ENCODE measurements around the gene UNC5B. TPM values are rescaled to one million over a fixed set of nuclear protein-coding genes. Genes with fewer than 3 reads are reported as not detected.

Gene UNC5B
- polyA plus RNA-seq, 1 donor (not counting 4 experiments of a cell fraction or from before 2014, with no cell fraction given): 1.1 TPM

- no peaks in the 10 kb centered on the region for H3K9me1 ChIP-seq (ENCODE audit: control insufficient read depth, extremely low read depth, insufficient read depth, low read length)
- H3K4me3 ChIP-seq (ENCODE audit: control insufficient read depth in 2 of 3, extremely low read depth in 1 of 3, insufficient read depth in 2 of 3, low read depth in 1 of 3, low read length in 3 of 3): no peak overlapping the region
- DNase-seq (ENCODE audit: low read depth, low spot score) (no peak), FAIRE-seq (no peak)
- no peaks in the 10 kb centered on the region for H3K36me3 ChIP-seq (ENCODE audit: control insufficient read depth in 2 of 2, extremely low read depth in 1 of 2, insufficient read depth in 2 of 2, low read length in 2 of 2)
- TF ChIP-seq EZH2 (IDR thresholded peaks at IDR 0.05; ENCODE audit: low read length) (no peak), CTCF (optimal IDR thresholded peaks at IDR 0.05 in 1 of 3, IDR thresholded peaks at IDR 0.05 in 1 of 3, conservative IDR thresholded peaks at IDR 0.05 in 1 of 3; ENCODE audit: extremely low read depth in 1 of 3, insufficient read depth in 2 of 3, low read length in 3 of 3) (no peak)
- H3K9ac ChIP-seq (ENCODE audit: control insufficient read depth, extremely low read depth, insufficient read depth, low read length): no peak overlapping the region
- H2AFZ ChIP-seq (ENCODE audit: control insufficient read depth, low read length): no peak overlapping the region
- H3K27ac ChIP-seq (ENCODE audit: control insufficient read depth, insufficient read depth, low read length): no peak overlapping the region
- dilution Hi-C loops (cut with MboI; ENCODE audit: extremely low pct_ligation_motif_present, low sequenced_read_pairs): no loop called here
- no peak overlapping the region for H3K4me2 ChIP-seq (ENCODE audit: control insufficient read depth, extremely low read depth, insufficient read depth, low read depth, low read length)
- no peaks in the 10 kb centered on the region for H4K20me1 ChIP-seq (ENCODE audit: control insufficient read depth, extremely low read depth, insufficient read depth, low read length)
- H3K27me3 ChIP-seq (ENCODE audit: control insufficient read depth, extremely low read depth, insufficient read depth, low read length): peaks cover 21% of the 10 kb centered on the region
- no peaks in the 10 kb centered on the region for H3K4me1 ChIP-seq (ENCODE audit: control insufficient read depth, extremely low read depth, insufficient read depth, low read length)
- H3K9me3 ChIP-seq (ENCODE audit: control insufficient read depth, low read depth, low read length): no peaks in the 10 kb centered on the region
- H3K79me2 ChIP-seq (ENCODE audit: control insufficient read depth, insufficient read depth, low read length): no peaks in the 10 kb centered on the region
Observed at GRCh38 chr10:71178880-71179279, 33.5 kb upstream of the UNC5B start.

GRCh38 chr10:71179382-71179781 is 33.0 kb upstream of the UNC5B start:
- Histone ChIP-seq H3K9me3 (ENCODE audit: control insufficient read depth, low read depth, low read length) (no peaks in the 10 kb centered on the region), H3K27me3 (ENCODE audit: control insufficient read depth, extremely low read depth, insufficient read depth, low read length) (peaks cover 24% of the 10 kb centered on the region), H3K4me1 (ENCODE audit: control insufficient read depth, extremely low read depth, insufficient read depth, low read length) (no peaks in the 10 kb centered on the region), H4K20me1 (ENCODE audit: control insufficient read depth, extremely low read depth, insufficient read depth, low read length) (no peaks in the 10 kb centered on the region), H2AFZ (ENCODE audit: control insufficient read depth, low read length) (no peak overlapping the region), H3K9ac (ENCODE audit: control insufficient read depth, extremely low read depth, insufficient read depth, low read length) (no peak overlapping the region), H3K27ac (ENCODE audit: control insufficient read depth, insufficient read depth, low read length) (no peak overlapping the region), H3K4me3 (ENCODE audit: control insufficient read depth in 2 of 3, extremely low read depth in 1 of 3, insufficient read depth in 2 of 3, low read depth in 1 of 3, low read length in 3 of 3) (no peak overlapping the region), H3K36me3 (ENCODE audit: control insufficient read depth in 2 of 2, extremely low read depth in 1 of 2, insufficient read depth in 2 of 2, low read length in 2 of 2) (no peaks in the 10 kb centered on the region), H3K9me1 (ENCODE audit: control insufficient read depth, extremely low read depth, insufficient read depth, low read length) (no peaks in the 10 kb centered on the region), H3K79me2 (ENCODE audit: control insufficient read depth, insufficient read depth, low read length) (no peaks in the 10 kb centered on the region), H3K4me2 (ENCODE audit: control insufficient read depth, extremely low read depth, insufficient read depth, low read depth, low read length) (no peak overlapping the region)
- FAIRE-seq: no peak
- no peak for DNase-seq (ENCODE audit: low read depth, low spot score)
- dilution Hi-C loops (cut with MboI; ENCODE audit: extremely low pct_ligation_motif_present, low sequenced_read_pairs): no loop called here
- TF ChIP-seq EZH2 (IDR thresholded peaks at IDR 0.05; ENCODE audit: low read length): no peak
- no peak for TF ChIP-seq CTCF (optimal IDR thresholded peaks at IDR 0.05 in 1 of 3, IDR thresholded peaks at IDR 0.05 in 1 of 3, conservative IDR thresholded peaks at IDR 0.05 in 1 of 3; ENCODE audit: extremely low read depth in 1 of 3, insufficient read depth in 2 of 3, low read length in 3 of 3)
